Spinal cord (tissue), 10 donors: ENCODE results near the gene IFI30. TPM values are rescaled to one million over a fixed set of nuclear protein-coding genes. Genes with fewer than 3 reads are reported as not detected.
"Not testable (repeated sequence)": the region's sequence is repeated elsewhere in the genome, so short reads cannot be mapped to it uniquely, and the experiment has no call there.

Source experiments
- DNase-seq, 6 donors: peaks; one replicate each; pipeline versions ENCODE4 v3.0.0 to v3.0.0-alpha.2; 2013 to 2015; ENCODE audit warnings: low spot score in 6 of 6, low read depth in 4 of 6
- H3K27ac ChIP-seq: one replicate; pipeline ENCODE4 v1.5.1; 2013; ENCODE audit warnings: low read depth, low read length, control low read depth
- H3K27me3 ChIP-seq: one replicate; pipeline ENCODE4 v1.6.1; 2013; ENCODE audit warnings: low read length; ENCODE audit not compliant: control insufficient read depth, insufficient read depth
- H3K36me3 ChIP-seq: one replicate; pipeline ENCODE4 v1.6.1; 2013; ENCODE audit warnings: low read length; ENCODE audit not compliant: control insufficient read depth, insufficient read depth
- H3K4me1 ChIP-seq: one replicate; pipeline ENCODE4 v1.6.1; 2013; ENCODE audit warnings: low read length; ENCODE audit not compliant: control insufficient read depth, insufficient read depth
- H3K4me3 ChIP-seq: one replicate; pipeline ENCODE4 v1.5.1; 2013; ENCODE audit warnings: low read depth, low read length, control low read depth
- H3K9me3 ChIP-seq: one replicate; pipeline ENCODE4 v1.6.1; 2013; ENCODE audit warnings: low read length; ENCODE audit not compliant: control insufficient read depth, insufficient read depth
- WGBS: methylation state at CpG from one replicate; pipeline ENCODE4 v1.1.5; 2013; ENCODE audit warnings: missing lambda C conversion rate; ENCODE audit not compliant: insufficient coverage; 5-methylcytosine and 5-hydroxymethylcytosine counted together
- polyA plus RNA-seq, 2 donors: library from polyadenylated mRNA; unstranded; fragments of 120-200 nt; gene quantifications; one replicate each; pipeline ENCODE4 v1.2.1, GENCODE V29; 2013; ENCODE audit not compliant: insufficient read length in 2 of 2
- total RNA-seq, 2 donors: library from RNA; depleted of rRNA in 1 of 2; stranded (reverse); fragments of 120-200 nt in 1 of 2; fragments of >200 nt in 1 of 2; gene quantifications; one replicate each; pipeline versions ENCODE4 v1.2.3 to v1.2.4, GENCODE V29; 2013 to 2014
- donor health status: healthy.

IFI30 gene
- total and polyA plus RNA-seq, 4 donors = 1.9 to 14.6 (median 6.5) TPM

DNA sequence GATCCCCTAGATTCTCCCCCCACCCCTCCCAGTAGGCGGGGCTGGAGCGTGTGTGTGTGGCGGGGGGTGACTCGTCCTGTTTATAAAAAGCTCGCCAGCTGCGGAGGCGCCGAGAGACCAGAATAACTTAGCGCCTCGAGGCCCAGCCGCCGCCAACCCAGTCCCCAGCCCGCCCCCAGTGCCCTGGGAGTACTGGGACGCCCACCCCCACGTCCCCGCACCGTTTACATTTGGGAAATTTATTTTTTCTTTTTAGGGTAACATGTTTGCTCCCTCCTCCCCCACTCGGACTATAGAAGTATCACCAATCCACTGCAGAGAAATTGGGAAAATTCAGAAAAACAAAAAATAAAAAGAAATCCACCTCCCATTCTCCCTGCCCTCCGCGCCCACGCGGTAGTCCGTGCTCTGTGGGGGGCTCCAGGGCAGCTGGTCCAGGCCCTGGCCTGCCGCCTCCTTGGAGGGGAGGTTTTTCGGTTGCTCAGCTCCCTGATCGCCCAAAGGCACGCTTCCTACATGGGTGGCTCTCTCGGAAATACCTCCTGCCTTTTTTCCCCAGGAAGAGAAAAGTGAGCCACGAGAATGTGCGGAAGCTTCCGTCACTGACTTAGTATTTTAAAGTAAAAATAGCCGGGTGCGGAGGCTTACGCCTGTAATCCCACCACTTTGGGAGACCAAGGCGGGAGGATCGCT, 31.7 kb downstream of the IFI30 start:
- peaks cover 15% of the 10 kb centered on the region for H3K36me3 ChIP-seq
- H3K27ac ChIP-seq = peak overlapping the region; percentile 99
- H3K4me1 ChIP-seq = peaks cover 39% of the 10 kb centered on the region
- WGBS = 7% methylated on average over 21 of the region's 36 CpGs
- H3K9me3 ChIP-seq = no peaks in the 10 kb centered on the region
- peaks cover 5% of the 10 kb centered on the region for H3K27me3 ChIP-seq
- peak in 4 of 6 donors; percentile 35 to 94 (median 68) for DNase-seq
- peak overlapping the region; percentile 76 for H3K4me3 ChIP-seq

DNA sequence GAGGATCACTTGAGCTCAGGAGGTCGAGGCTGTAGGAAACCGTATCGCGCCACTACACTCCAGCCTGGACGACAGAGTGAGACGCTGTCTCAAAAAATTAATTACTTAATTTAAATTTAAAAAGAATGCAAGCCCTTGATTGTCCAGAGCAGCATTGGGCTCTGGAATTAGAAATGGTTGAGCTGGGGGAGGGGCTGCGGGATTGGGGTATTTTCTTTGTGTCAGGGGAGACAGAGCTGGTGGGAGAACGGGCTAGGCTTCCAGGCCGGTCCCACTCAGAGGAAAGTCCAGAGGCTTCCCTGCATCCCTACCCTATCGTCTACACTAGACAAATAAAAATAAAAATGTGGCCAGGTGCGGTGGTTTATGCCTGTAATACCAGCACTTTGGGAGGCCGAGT, 32.4 kb downstream of the IFI30 start:
- H3K4me3 ChIP-seq = no peak overlapping the region
- peak overlapping the region; percentile 99 for H3K27ac ChIP-seq
- H3K36me3 ChIP-seq = peaks cover 10% of the 10 kb centered on the region
- H3K27me3 ChIP-seq = peaks cover 7% of the 10 kb centered on the region
- DNase-seq = peak in 1 of 6 donors; percentile 16
- peaks cover 39% of the 10 kb centered on the region for H3K4me1 ChIP-seq
- H3K9me3 ChIP-seq = no peaks in the 10 kb centered on the region
- whole genome bisulfite sequencing = 90% methylated on average over 2 of the region's 12 CpGs

DNA sequence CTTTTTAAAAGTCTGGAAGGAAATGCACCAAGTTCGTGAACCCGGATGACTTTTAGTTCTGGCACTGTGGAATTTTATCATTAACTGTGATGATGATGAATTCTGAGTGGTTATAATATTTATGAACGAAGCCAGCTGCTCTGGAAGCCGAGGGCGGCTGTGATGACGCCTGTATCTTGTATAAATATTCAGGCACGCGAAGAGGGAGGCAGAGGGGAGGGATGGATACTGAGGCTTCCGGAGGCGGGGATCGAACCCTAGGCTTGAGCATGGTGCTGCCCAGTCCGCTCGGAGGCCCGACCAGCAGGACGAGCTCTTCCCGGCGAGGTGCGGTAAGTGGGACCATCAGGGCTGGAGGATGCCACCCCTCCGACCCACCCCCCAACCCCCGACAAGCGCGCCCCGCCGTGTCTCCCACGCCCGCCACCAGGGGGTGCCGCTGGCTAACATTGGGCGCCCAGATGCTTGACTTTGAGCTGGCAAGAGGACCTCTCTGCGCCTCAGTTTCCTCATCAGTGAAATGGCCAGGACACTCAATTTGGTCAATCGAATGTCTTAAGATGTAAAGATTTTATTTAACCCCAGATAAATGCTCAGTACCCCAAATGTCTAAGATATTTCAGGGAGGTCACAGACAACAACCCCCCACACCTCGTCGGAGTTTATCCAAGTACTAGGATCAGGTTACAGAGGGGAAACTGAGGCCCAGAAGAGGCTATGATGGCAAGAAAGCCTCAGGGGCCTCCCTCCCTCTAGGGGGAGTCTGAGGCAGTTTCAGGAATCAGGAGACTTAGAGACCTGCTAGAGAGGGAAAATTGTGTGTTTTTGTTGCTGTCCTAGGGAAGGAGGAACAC, 34.7 kb downstream of the IFI30 start:
- H3K9me3 ChIP-seq = no peaks in the 10 kb centered on the region
- H3K4me3 ChIP-seq = no peak overlapping the region
- H3K4me1 ChIP-seq = peaks cover 23% of the 10 kb centered on the region
- no peak overlapping the region for H3K27ac ChIP-seq
- DNase-seq = no peak
- H3K36me3 ChIP-seq = peaks cover 3% of the 10 kb centered on the region
- peaks cover 7% of the 10 kb centered on the region for H3K27me3 ChIP-seq
- WGBS = 28% methylated on average over 16 of the region's 32 CpGs

DNA sequence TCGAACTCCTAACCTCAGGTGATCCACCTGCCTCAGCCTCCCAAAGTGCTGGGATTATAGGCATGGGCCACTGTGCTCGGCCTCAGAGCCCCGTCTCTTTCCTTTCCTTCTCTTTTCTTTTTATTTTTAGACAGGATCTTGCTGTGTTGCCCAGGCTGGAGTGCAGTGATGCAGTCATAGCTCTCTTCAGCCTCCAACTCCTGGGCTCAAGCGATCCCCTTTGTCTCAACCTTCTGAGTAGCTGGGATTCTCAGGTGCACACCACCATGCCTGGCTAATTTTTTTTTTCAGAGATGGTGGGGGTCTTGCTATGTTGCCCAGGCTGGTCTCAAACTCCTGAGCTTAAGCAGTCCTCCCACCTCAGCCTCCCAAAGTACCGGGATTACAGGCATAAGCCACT, 36.3 kb downstream of the IFI30 start:
- H3K27me3 ChIP-seq, H3K4me3 ChIP-seq, H3K27ac ChIP-seq, DNase-seq, H3K9me3 ChIP-seq, H3K36me3 ChIP-seq: not testable (repeated sequence)
- peaks cover 13% of the 10 kb centered on the region for H3K4me1 ChIP-seq
- WGBS = 100% methylated on average over 2 of the region's 5 CpGs

DNA sequence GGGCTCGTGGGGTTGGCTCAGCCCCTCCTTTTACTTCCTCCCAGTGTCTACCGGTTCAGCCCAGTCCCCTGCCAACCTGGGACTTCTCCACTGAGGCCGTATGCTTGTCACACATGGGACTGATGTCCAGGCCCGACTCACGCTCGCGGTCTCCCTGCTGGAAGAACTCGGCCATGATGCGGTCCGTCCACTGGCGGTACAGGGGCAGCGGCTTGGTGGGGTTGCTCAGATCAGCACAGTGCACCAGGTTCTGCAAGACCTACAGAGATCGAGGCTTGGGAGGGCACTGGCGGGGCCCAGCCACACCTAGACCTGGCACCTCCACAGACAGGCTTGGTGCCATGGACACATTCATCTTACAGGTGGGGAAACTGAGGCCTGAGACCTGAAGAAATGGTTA, 38.1 kb downstream of the IFI30 start:
- Histone ChIP-seq H3K4me3 (no peak overlapping the region), H3K27me3 (peaks cover 7% of the 10 kb centered on the region), H3K36me3 (peaks cover 3% of the 10 kb centered on the region), H3K27ac (no peak overlapping the region), H3K9me3 (no peaks in the 10 kb centered on the region), H3K4me1 (no peaks in the 10 kb centered on the region)
- DNase-seq = no peak
- WGBS = 85% methylated on average over 14 of the region's 14 CpGs

DNA sequence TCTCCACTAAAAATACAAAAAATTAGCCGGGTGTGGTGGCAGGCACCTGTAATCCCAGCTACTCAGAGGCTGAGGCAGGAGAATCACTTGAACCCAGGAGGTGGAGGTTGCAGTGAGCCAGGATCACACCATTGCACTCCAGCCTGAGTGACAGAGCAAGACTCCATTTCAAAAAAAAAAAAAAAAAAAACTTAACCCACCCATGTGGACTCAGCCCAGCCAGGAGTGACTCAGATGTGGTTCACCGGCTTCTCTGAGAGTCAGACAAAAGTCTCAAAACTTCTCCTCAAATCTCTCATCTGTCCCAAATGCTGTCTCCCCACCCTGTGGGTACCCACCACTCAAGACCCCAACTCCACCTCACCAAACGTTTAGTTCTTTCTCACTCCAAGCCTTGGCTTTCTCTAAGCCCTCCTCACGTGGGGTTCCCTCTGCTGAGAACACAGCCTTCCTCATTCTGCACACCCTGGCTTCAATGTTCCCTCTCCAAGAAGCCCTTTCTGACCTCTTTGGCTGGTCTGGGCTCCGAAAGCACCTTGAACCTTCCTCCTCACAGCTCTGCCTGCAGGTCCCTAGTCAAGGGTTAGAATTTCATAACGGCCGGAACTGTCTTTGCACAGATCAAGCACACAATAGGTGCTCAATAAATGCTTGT, 41.3 kb downstream of the IFI30 start:
- Histone ChIP-seq H3K9me3 (no peaks in the 10 kb centered on the region), H3K4me1 (no peaks in the 10 kb centered on the region), H3K27ac (no peak overlapping the region), H3K27me3 (peaks cover 6% of the 10 kb centered on the region), H3K36me3 (peaks cover 5% of the 10 kb centered on the region), H3K4me3 (no peak overlapping the region)
- WGBS = 67% methylated on average over 4 of the region's 7 CpGs
- no peak for DNase-seq

DNA sequence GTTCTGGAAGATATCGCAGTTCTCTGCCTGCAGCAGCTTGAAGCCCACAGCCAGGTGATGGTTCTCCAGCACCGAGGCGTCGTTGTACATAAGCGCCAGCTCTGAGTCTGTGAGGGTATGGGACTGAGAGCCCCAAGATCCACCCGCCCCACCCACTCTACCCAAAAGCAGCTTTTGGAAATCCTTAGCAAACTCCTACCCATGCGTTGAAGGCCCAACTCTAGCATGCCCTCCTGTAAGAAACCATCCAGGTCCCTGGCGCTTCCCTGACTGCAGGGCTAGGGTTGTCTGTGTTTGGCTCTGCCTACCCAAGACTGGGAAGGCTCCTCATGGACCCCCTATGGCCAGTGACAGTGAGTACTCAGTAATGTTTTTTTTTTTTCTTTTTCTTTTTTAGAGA, 43.2 kb downstream of the IFI30 start:
- no peak overlapping the region for H3K4me3 ChIP-seq
- H3K9me3 ChIP-seq = no peaks in the 10 kb centered on the region
- no peak overlapping the region for H3K27ac ChIP-seq
- H3K27me3 ChIP-seq = peaks cover 18% of the 10 kb centered on the region
- WGBS = 96% methylated on average over 6 of the region's 8 CpGs
- H3K36me3 ChIP-seq = peaks cover 3% of the 10 kb centered on the region
- DNase-seq = no peak
- no peaks in the 10 kb centered on the region for H3K4me1 ChIP-seq

DNA sequence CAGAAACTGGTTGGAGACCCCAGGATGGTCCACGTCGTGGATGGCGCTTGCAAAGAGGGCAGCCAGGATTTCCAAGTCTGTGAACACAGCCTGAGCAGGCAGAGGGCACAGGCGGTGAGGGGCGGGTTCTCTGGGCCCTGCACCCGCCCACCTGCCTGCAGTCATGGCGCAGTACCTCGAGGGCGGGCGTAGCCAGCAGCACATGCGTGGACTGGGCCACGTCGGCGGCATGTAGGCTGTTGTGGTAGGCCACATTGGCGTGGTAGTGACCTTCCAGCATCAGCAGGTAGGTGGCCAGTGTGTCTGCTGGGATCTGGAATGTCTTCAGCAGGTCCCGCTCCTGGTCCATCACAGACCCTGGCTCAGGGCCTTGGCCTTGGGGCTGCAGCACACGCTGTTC, 44.5 kb downstream of the IFI30 start:
- Histone ChIP-seq H3K36me3 (peaks cover 3% of the 10 kb centered on the region), H3K4me3 (no peak overlapping the region), H3K27me3 (peaks cover 19% of the 10 kb centered on the region), H3K9me3 (no peaks in the 10 kb centered on the region), H3K4me1 (no peaks in the 10 kb centered on the region), H3K27ac (no peak overlapping the region)
- no peak for DNase-seq
- 89% methylated on average over 17 of the region's 17 CpGs for WGBS

DNA sequence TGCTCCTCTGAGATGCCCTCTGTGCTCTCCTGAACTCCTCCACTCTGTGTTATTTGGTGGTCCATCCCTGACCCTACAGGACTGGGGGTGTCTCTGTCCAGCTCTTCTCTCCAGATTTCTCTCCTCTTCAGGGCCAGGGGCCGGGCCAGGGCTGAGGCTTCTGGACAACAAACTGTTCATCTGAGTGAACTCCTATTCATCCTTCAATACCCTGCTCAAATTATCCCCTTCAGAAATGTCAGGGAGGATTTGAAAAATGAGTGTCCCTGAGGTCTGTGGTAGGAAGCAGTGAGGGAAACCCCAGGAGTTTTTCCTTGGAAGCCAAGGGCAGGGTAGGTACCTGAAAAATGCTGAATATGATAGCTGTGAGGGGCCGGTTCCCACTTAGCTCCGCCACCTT, 45.0 kb downstream of the IFI30 start:
- Histone ChIP-seq H3K9me3 (no peaks in the 10 kb centered on the region), H3K36me3 (peaks cover 3% of the 10 kb centered on the region), H3K27me3 (peaks cover 19% of the 10 kb centered on the region), H3K4me3 (no peak overlapping the region), H3K27ac (no peak overlapping the region), H3K4me1 (no peaks in the 10 kb centered on the region)
- no peak for DNase-seq
- WGBS = no CpG with 5 or more reads among the region's 3 CpGs
